H9 (cell line): ENCODE measurements around the gene VPS54. TPM values are rescaled to one million over a fixed set of nuclear protein-coding genes. Genes with fewer than 3 reads are reported as not detected.
A peak's percentile ranks its signal among the peaks of the same experiment; 100 is the strongest.

Experiments
- DNase-seq: peaks from one replicate; pipeline ENCODE4 v3.0.0-alpha.2; 2017
- H2AFZ ChIP-seq: one replicate; pipeline ENCODE4 v1.6.1; 2013; ENCODE audit warnings: mild to moderate bottlenecking, low read length, control low read depth, moderate library complexity
- H2AK5ac ChIP-seq: 2 replicates; pipeline ENCODE4 v1.6.1; 2013; ENCODE audit warnings: low read length, control low read depth, mixed read lengths; ENCODE audit not compliant: insufficient read length
- H2BK120ac ChIP-seq: one replicate; pipeline ENCODE4 v1.6.1; 2013; ENCODE audit warnings: low read depth, mild to moderate bottlenecking, low read length, control low read depth, inconsistent platforms; ENCODE audit not compliant: poor library complexity, severe bottlenecking
- H2BK12ac ChIP-seq: 2 replicates; pipeline ENCODE4 v1.6.1; 2013; ENCODE audit warnings: low read length, control low read depth, mixed read lengths, low read depth; ENCODE audit not compliant: insufficient read length
- H2BK15ac ChIP-seq: 2 replicates; pipeline ENCODE4 v1.6.1; 2013; ENCODE audit warnings: low read depth, low read length, control low read depth
- H2BK20ac ChIP-seq: one replicate; pipeline ENCODE4 v1.6.1; 2013; ENCODE audit warnings: low read depth, mild to moderate bottlenecking, low read length, control low read depth, inconsistent platforms; ENCODE audit not compliant: poor library complexity, severe bottlenecking
- H2BK5ac ChIP-seq: 2 replicates; pipeline ENCODE4 v1.6.1; 2013; ENCODE audit warnings: low read length, control low read depth, mixed read lengths; ENCODE audit not compliant: insufficient read length
- H3K14ac ChIP-seq: 2 replicates; pipeline ENCODE4 v1.6.1; 2013; ENCODE audit warnings: low read length, control low read depth; ENCODE audit not compliant: insufficient read depth
- H3K18ac ChIP-seq: 2 replicates; pipeline ENCODE4 v1.6.1; 2013; ENCODE audit warnings: low read depth, mild to moderate bottlenecking, mixed read lengths, low read length, control low read depth; ENCODE audit not compliant: insufficient read length
- H3K23ac ChIP-seq: 2 replicates; pipeline ENCODE4 v1.6.1; 2013; ENCODE audit warnings: low read length, control low read depth, mixed read lengths, low read depth; ENCODE audit not compliant: insufficient read length
- H3K23me2 ChIP-seq: 2 replicates; pipeline ENCODE4 v1.6.1; 2013; ENCODE audit warnings: low read depth, mild to moderate bottlenecking, mixed read lengths, low read length, control low read depth; ENCODE audit not compliant: insufficient read length, poor library complexity, severe bottlenecking
- H3K27ac ChIP-seq: 2 replicates; pipeline ENCODE4 v1.5.1; 2013; ENCODE audit warnings: low read length, control low read depth, mixed read lengths, low read depth; ENCODE audit not compliant: insufficient read length
- H3K27me3 ChIP-seq: 2 replicates; pipeline ENCODE4 v1.6.1; 2013; ENCODE audit warnings: low read length, control low read depth, inconsistent platforms; ENCODE audit not compliant: insufficient read depth
- H3K4ac ChIP-seq: 2 replicates; pipeline ENCODE4 v1.6.1; 2013; ENCODE audit warnings: low read depth, mild to moderate bottlenecking, control low read depth, inconsistent platforms, low read length, moderate library complexity
- H3K4me1 ChIP-seq: 2 replicates; pipeline ENCODE4 v1.6.1; 2013; ENCODE audit warnings: low read length, control low read depth, inconsistent platforms; ENCODE audit not compliant: insufficient read depth
- H3K4me2 ChIP-seq: 2 replicates; pipeline ENCODE4 v1.6.1; 2013; ENCODE audit warnings: low read length, control low read depth, mixed read lengths; ENCODE audit not compliant: insufficient read length, insufficient read depth
- H3K56ac ChIP-seq: 2 replicates; pipeline ENCODE4 v1.6.1; 2013; ENCODE audit warnings: low read depth, mild to moderate bottlenecking, mixed read lengths, low read length, control low read depth; ENCODE audit not compliant: insufficient read length
- H3K79me1 ChIP-seq: 2 replicates; pipeline ENCODE4 v1.6.1; 2013; ENCODE audit warnings: low read depth, mild to moderate bottlenecking, moderate library complexity, low read length, control low read depth, inconsistent platforms; ENCODE audit not compliant: insufficient read depth, poor library complexity, severe bottlenecking
- H3K79me2 ChIP-seq: 2 replicates; pipeline ENCODE4 v1.6.1; 2013; ENCODE audit warnings: low read length, control low read depth, inconsistent platforms; ENCODE audit not compliant: insufficient read depth
- H3K9ac ChIP-seq: 2 replicates; pipeline ENCODE4 v1.6.1; 2013; ENCODE audit warnings: low read length, control low read depth, mixed read lengths; ENCODE audit not compliant: insufficient read length; ENCODE audit errors: extremely low read depth
- H3K9me3 ChIP-seq: one replicate; pipeline ENCODE4 v1.6.1; 2013; ENCODE audit warnings: low read depth, low read length, inconsistent platforms; ENCODE audit not compliant: control insufficient read depth
- H3T11ph ChIP-seq: one replicate; pipeline ENCODE4 v1.6.1; 2013; ENCODE audit warnings: mild to moderate bottlenecking, low read length, control low read depth, inconsistent platforms
- H4K20me1 ChIP-seq: one replicate; pipeline ENCODE4 v1.6.1; 2013; ENCODE audit not compliant: control insufficient read depth, insufficient read length, insufficient read depth
- H4K5ac ChIP-seq: 2 replicates; pipeline ENCODE4 v1.6.1; 2013; ENCODE audit warnings: low read depth, mild to moderate bottlenecking, mixed read lengths, low read length, control low read depth; ENCODE audit not compliant: insufficient read length
- H4K8ac ChIP-seq: replicated peaks from 2 replicates; pipeline ENCODE4 v1.6.1; 2013; ENCODE audit warnings: low read length, control low read depth, mixed read lengths, low read depth; ENCODE audit not compliant: insufficient read length
- H4K91ac ChIP-seq: 2 replicates; pipeline ENCODE4 v1.6.1; 2013; ENCODE audit warnings: low read depth, mild to moderate bottlenecking, moderate library complexity, mixed read lengths, low read length, control low read depth; ENCODE audit not compliant: insufficient read length
- H3K27ac Mint-ChIP-seq, 3 experiments: 2 replicates in 2 of 3; 3 replicates in 1 of 3; pipeline ENCODE4 v1.8.0; 2020 to 2021; ENCODE audit warnings: mixed read lengths in 3 of 3, mild to moderate bottlenecking in 1 of 3, moderate library complexity in 1 of 3
- H3K27me3 Mint-ChIP-seq: 2 replicates; pipeline ENCODE4 v1.8.0; 2021; ENCODE audit warnings: low read depth, mild to moderate bottlenecking, moderate library complexity, mixed read lengths
- H3K36me3 Mint-ChIP-seq, 3 experiments: 2 replicates in 2 of 3; 3 replicates in 1 of 3; pipeline ENCODE4 v1.8.0; 2020 to 2021; ENCODE audit warnings: low read depth in 3 of 3, mixed read lengths in 3 of 3; ENCODE audit not compliant: insufficient read depth in 1 of 3
- H3K4me1 Mint-ChIP-seq, 2 experiments: 2 replicates each; pipeline ENCODE4 v1.8.0; 2020; ENCODE audit warnings: mixed read lengths in 2 of 2
- H3K4me3 Mint-ChIP-seq, 2 experiments: 2 replicates in 1 of 2; 3 replicates in 1 of 2; pipeline ENCODE4 v1.8.0; 2020 to 2021; ENCODE audit warnings: mild to moderate bottlenecking in 2 of 2, mixed read lengths in 2 of 2, moderate library complexity in 1 of 2
- H3K9me3 Mint-ChIP-seq, 2 experiments: 2 replicates in 1 of 2; 3 replicates in 1 of 2; pipeline ENCODE4 v1.8.0; 2020; ENCODE audit warnings: mild to moderate bottlenecking in 2 of 2, mixed read lengths in 2 of 2, moderate library complexity in 1 of 2
- WGBS: extraction: QIAGEN DNeasy Blood & Tissue Kit; methylation state at CpG from one replicate; pipeline ENCODE4 v1.1.7; 2013; ENCODE audit warnings: missing lambda C conversion rate, low lambda C conversion rate, mixed read lengths; ENCODE audit not compliant: insufficient read length; ENCODE audit errors: extremely low coverage; 5-methylcytosine and 5-hydroxymethylcytosine counted together
- total RNA-seq: library from RNA; stranded (reverse); gene quantifications from 2 replicates; pipeline ENCODE4 v1.2.1, GENCODE V29; 2021
- TF ChIP-seq, protein P1 (sequence below): fragments of 200-600 bp; sonication (generic); conservative IDR thresholded peaks from 3 replicates; pipeline ENCODE4 v1.8.0; 2021; ENCODE audit warnings: antibody characterized with exemption, mild to moderate bottlenecking

The VPS54 gene
- total RNA-seq, 1 experiment from 2014 or later, result 13.4 TPM

DNA sequence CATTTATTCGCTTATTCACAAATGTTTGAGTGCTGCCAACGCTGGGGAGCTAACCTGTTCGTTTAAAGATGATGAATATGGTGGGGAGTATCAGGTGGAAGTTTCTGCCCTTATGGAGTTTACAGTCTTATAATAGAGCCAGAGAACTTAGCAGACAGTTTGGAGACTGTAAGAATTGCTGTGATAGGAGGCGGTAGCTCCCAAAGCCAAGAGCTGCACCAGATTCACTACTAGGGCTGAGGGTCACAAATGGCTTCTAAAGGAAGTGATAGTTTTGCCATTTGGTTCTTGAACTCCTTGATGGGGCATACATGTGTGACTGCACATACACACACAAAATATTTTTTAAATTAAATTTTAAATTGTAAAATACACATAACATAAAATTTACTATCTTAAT lies 148.5 kb downstream of the VPS54 start:
- no peak overlapping the region for H3T11ph ChIP-seq
- H3K9me3 Mint-ChIP-seq, result 0 out of 5 replicates have a peak, but pooled peaks cover 0 to 2% of the 10 kb centered on the region in 2 experiments
- H3K79me1 ChIP-seq, result peaks cover 7% of the 10 kb centered on the region
- H3K4ac ChIP-seq, result no peak overlapping the region
- no peak overlapping the region for H4K91ac ChIP-seq
- no peak overlapping the region for H3K27ac ChIP-seq
- H4K5ac ChIP-seq, result no peak overlapping the region
- H3K27me3 Mint-ChIP-seq, result no peaks in the 10 kb centered on the region
- H2BK5ac ChIP-seq, result no peak overlapping the region
- H3K4me1 ChIP-seq, result peaks cover 6% of the 10 kb centered on the region; the same call in 1 of the 2 replicates
- H3K4me1 Mint-ChIP-seq, result peaks cover 61 to 75% of the 10 kb centered on the region in 2 experiments
- H3K9ac ChIP-seq, result no peak overlapping the region
- peaks cover 15% of the 10 kb centered on the region; the same call in 1 of the 2 replicates for H3K79me2 ChIP-seq
- no peak overlapping the region for H2BK15ac ChIP-seq
- H3K56ac ChIP-seq, result no peak overlapping the region
- H2AFZ ChIP-seq, result no peak overlapping the region
- H3K23me2 ChIP-seq, result no peaks in the 10 kb centered on the region
- no CpG with 5 or more reads among the region's 4 CpGs for WGBS
- peak overlapping the region in 2 of 3 experiments; percentile 26 to 76; a peak in 3 of 7 replicates for H3K27ac Mint-ChIP-seq
- no peak overlapping the region for H3K4me3 Mint-ChIP-seq
- no peak overlapping the region for H2AK5ac ChIP-seq
- H3K27me3 ChIP-seq, result no peaks in the 10 kb centered on the region
- H4K8ac ChIP-seq, result no peak overlapping the region
- no peak overlapping the region for H3K4me2 ChIP-seq
- no peak overlapping the region for H3K23ac ChIP-seq
- DNase-seq, result no peak
- H3K9me3 ChIP-seq, result no peaks in the 10 kb centered on the region
- H3K18ac ChIP-seq, result no peak overlapping the region
- no peak overlapping the region for H3K14ac ChIP-seq
- no peak overlapping the region for H2BK20ac ChIP-seq
- TF ChIP-seq, protein P1, sequence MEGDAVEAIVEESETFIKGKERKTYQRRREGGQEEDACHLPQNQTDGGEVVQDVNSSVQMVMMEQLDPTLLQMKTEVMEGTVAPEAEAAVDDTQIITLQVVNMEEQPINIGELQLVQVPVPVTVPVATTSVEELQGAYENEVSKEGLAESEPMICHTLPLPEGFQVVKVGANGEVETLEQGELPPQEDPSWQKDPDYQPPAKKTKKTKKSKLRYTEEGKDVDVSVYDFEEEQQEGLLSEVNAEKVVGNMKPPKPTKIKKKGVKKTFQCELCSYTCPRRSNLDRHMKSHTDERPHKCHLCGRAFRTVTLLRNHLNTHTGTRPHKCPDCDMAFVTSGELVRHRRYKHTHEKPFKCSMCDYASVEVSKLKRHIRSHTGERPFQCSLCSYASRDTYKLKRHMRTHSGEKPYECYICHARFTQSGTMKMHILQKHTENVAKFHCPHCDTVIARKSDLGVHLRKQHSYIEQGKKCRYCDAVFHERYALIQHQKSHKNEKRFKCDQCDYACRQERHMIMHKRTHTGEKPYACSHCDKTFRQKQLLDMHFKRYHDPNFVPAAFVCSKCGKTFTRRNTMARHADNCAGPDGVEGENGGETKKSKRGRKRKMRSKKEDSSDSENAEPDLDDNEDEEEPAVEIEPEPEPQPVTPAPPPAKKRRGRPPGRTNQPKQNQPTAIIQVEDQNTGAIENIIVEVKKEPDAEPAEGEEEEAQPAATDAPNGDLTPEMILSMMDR, result no peak
- no peak overlapping the region for H2BK12ac ChIP-seq
- peaks cover 54 to 87% (median 81%) of the 10 kb centered on the region in 3 experiments for H3K36me3 Mint-ChIP-seq
- no peak overlapping the region for H2BK120ac ChIP-seq
- no peaks in the 10 kb centered on the region for H4K20me1 ChIP-seq
